Prostate gland (tissue), 2 donors: ENCODE results near the gene RABGAP1L.

ENCODE experiments used
- POLR2AphosphoS5 ChIP-seq: sonication (generic); formaldehyde crosslinking; IDR thresholded peaks from one replicate; pipeline ENCODE4 v1.6.1; 2017; ENCODE audit warnings: antibody characterized with exemption
- TF ChIP-seq, protein P1 (sequence below), 4 experiments: fragments of 200-600 bp in 2 of 4; fragments of 450-650 bp in 2 of 4; sonication (generic) in 2 of 4; IDR thresholded peaks; 1 replicate in 3 of 4; 2 replicates in 1 of 4; pipeline ENCODE4 v1.5.1; 2016 to 2019; ENCODE audit warnings: antibody characterized with exemption in 4 of 4, mild to moderate bottlenecking in 2 of 4, moderate library complexity in 2 of 4

DNA sequence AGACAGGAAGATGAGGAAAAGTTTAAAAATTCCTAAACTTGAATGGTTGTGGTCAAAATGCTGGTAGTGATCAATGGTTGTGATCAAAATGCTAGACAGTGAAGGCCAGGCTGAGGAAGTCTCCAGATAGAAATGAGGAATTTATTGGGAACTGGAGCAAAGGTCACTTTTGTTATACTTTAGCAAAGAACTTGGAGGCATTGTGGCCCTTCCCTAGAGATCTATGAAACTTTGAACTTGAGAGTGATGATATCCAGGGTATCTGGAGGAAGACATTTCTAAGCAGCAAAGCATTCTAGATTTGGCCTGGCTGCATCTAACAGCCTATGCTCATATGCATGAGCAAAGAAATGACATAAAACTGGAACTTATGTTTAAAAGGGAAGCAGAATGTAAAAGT lies 35.5 kb upstream of the RABGAP1L start:
- TF ChIP-seq, protein P1, sequence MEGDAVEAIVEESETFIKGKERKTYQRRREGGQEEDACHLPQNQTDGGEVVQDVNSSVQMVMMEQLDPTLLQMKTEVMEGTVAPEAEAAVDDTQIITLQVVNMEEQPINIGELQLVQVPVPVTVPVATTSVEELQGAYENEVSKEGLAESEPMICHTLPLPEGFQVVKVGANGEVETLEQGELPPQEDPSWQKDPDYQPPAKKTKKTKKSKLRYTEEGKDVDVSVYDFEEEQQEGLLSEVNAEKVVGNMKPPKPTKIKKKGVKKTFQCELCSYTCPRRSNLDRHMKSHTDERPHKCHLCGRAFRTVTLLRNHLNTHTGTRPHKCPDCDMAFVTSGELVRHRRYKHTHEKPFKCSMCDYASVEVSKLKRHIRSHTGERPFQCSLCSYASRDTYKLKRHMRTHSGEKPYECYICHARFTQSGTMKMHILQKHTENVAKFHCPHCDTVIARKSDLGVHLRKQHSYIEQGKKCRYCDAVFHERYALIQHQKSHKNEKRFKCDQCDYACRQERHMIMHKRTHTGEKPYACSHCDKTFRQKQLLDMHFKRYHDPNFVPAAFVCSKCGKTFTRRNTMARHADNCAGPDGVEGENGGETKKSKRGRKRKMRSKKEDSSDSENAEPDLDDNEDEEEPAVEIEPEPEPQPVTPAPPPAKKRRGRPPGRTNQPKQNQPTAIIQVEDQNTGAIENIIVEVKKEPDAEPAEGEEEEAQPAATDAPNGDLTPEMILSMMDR (IDR thresholded peaks at IDR 0.05): no peak
- no peak for TF ChIP-seq POLR2AphosphoS5
